Astrocyte of the cerebellum (primary cell): ENCODE data around the gene ERRFI1.

Experiments
- DNase-seq: peaks from one replicate; pipeline ENCODE4 v3.0.0-alpha.2; 2011; ENCODE audit warnings: low read depth
- H3K4me3 ChIP-seq: 2 replicates; pipeline ENCODE4 v1.5.1; 2011; ENCODE audit warnings: mild to moderate bottlenecking, low read depth, low read length, moderate library complexity
- in situ Hi-C: cut with HindIII; loops from 2 replicates; pipeline ENCODE4 v1.10.0; 2017; ENCODE audit warnings: low sequenced_read_pairs
- TF ChIP-seq, protein P1 (sequence below): IDR thresholded peaks from 2 replicates; pipeline ENCODE4 v1.5.1; 2012; ENCODE audit warnings: low read length, low read depth, moderate library complexity, mild to moderate bottlenecking; ENCODE audit errors: missing control alignments

The ERRFI1 gene

DNA sequence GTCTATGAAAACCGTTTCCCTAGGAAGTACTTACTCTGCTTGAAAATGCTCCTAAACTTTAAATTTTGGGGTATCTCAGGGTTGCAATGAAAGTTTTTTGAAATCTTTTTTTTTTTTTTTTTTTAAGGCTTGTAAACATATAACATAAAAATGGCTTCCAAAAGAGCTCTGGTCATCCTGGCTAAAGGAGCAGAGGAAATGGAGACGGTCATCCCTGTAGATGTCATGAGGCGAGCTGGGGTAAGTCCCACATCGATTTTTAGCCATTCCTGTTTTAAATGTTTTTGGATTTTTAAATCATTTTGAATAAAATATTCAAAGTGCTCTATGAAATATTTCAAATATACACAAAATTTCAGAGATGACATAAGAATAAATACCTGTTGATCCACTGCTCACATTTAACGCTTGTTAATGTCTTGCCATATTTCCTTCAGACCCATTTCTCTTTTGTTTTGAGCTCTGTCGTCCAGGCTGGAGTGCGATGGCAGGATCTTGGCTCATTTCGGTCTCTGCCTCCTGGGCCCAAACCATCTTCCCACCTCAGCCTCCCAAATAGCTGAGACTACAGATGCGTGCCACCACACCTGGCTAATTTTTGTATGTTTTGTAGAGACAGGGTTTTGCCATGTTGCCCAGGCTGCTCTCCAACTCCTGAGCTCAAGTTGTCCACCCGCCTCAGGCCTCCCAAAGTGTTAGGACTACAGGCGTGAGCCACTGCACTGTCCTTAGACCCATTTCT is 63.3 kb downstream of the ERRFI1 start:
- DNase-seq, result no peak
- in situ Hi-C loops, result no loop called here
- H3K4me3 ChIP-seq, result peak overlapping the region; percentile 61
- TF ChIP-seq, protein P1, sequence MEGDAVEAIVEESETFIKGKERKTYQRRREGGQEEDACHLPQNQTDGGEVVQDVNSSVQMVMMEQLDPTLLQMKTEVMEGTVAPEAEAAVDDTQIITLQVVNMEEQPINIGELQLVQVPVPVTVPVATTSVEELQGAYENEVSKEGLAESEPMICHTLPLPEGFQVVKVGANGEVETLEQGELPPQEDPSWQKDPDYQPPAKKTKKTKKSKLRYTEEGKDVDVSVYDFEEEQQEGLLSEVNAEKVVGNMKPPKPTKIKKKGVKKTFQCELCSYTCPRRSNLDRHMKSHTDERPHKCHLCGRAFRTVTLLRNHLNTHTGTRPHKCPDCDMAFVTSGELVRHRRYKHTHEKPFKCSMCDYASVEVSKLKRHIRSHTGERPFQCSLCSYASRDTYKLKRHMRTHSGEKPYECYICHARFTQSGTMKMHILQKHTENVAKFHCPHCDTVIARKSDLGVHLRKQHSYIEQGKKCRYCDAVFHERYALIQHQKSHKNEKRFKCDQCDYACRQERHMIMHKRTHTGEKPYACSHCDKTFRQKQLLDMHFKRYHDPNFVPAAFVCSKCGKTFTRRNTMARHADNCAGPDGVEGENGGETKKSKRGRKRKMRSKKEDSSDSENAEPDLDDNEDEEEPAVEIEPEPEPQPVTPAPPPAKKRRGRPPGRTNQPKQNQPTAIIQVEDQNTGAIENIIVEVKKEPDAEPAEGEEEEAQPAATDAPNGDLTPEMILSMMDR, result no peak

DNA sequence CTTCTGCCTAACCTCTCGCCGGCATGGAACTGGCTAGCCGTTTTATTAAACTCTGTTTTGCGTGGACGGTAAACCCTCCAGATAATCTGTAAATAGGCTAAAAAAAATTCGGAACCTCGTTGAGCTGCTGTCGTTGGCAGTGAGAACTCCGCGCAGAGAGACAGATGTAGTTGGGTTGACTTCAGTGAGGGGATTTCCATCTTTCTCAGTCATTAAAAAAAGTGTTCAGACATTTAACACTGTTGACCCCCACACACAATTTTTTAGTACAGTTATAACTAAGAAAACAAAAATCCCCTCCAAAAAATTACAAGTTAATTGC is 64.1 kb downstream of the ERRFI1 start:
- peak overlapping the region; percentile 61 for H3K4me3 ChIP-seq
- TF ChIP-seq, protein P1, result no peak
- DNase-seq, result no peak
- in situ Hi-C loops, result no loop called here
